HL-60/S4 treated with retinoic acid at 250 ng/mL for 4 days and 3 days (cell line): Measurements from ENCODE around the gene ATXN1.

Source experiments
- in situ Hi-C: fragments of 300-500 bp; cut with MboI; formaldehyde crosslinking; loops from 2 replicates; pipeline ENCODE4 v1.7.0; 2022; ENCODE audit warnings: low sequenced_read_pairs

Gene ATXN1

DNA sequence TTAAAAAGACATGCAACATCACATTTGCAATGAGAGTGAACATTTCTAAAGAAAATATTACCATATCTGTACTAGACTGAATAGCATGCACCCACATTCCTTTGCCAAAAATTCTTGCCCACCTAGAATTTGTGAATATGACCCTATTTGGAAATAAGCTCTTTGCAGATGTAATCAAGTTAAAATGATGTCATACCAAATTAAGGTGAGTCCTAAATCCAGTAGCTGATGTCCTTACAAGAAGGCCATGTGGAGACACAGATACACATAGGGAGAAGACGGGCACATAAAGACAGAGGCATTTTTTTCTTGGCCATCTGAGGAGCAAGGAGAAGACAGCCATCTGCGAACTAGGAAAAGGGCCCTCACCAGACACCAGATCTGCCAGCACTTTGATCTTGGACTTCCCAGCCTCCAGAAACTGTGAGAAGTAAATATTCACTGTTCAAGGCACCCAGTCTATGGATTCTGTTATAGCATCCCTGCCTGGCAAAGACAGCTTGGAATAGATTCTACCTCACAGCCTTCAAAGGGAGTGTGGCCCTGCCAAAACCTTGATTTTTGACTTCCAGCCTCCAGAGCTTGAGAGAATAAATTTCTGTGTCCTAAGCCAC is 22.8 kb upstream of the ATXN1 start:
- in situ Hi-C loops, result no loop called here

GRCh38 chr6:16783509-16783908 is 22.2 kb upstream of the ATXN1 start:
- in situ Hi-C loops, result no loop called here

GRCh38 chr6:16782278-16782677 is 21.0 kb upstream of the ATXN1 start:
- in situ Hi-C loops, result no loop called here

- in situ Hi-C loops, result no loop called here
Observed at GRCh38 chr6:16781348-16782169, 20.3 kb upstream of the ATXN1 start.

DNA sequence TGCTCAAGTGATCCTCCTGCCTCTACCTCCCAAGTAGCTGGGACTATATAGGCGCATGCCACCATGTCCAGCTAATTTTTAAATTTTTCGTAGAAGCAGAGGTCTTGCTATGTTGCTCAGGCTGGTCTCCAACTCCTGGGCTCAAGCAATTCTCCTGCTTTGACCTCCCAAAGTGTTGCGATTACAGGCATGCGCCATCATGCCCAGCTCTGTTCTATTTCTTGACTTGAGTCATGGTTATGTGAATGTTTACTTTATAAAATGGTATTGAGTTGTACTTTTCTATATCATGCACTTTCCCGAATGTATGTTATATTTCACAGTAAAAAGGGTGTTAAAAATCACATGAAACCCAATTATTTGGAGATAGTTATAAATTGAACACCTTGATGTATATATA is 17.3 kb upstream of the ATXN1 start:
- in situ Hi-C loops, result no loop called here

- in situ Hi-C loops, result no loop called here
Observed at GRCh38 chr6:16777794-16778193, 16.5 kb upstream of the ATXN1 start.

- in situ Hi-C loops, result no loop called here
Observed at GRCh38 chr6:16776394-16777017, 15.2 kb upstream of the ATXN1 start.

DNA sequence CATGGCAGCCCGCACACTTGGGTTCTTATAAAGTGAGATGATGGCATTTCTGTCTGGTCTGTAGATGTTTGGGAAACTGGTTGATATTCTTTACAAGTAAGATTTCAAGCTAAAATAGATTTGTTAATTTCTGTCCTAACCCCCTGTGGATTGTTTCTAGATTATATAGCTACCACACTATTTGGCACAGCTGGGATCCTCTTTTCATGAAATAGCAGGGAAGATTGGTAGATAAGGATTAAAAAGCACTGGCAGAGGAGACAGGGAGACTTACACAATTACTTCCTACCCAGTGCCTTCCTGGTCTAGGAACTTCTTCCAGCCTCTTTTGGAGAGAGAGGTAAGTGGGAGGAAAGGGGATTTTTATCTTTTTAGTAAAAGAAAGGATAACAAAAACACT is 13.2 kb upstream of the ATXN1 start:
- in situ Hi-C loops, result loop anchor here (25.0 kb wide), 2 partner anchors 262 to 437 kb away; no protein-coding TSS in a partner anchor

GRCh38 chr6:16773362-16773761 is 12.1 kb upstream of the ATXN1 start:
- in situ Hi-C loops, result loop anchor here (25.0 kb wide), 2 partner anchors 261 to 436 kb away; no protein-coding TSS in a partner anchor

GRCh38 chr6:16770701-16771569 is 9.7 kb upstream of the ATXN1 start:
- in situ Hi-C loops, result loop anchor here (25.0 kb wide), 2 partner anchors 259 to 434 kb away; no protein-coding TSS in a partner anchor

- in situ Hi-C loops, result loop anchor here (25.0 kb wide), 2 partner anchors 258 to 433 kb away; no protein-coding TSS in a partner anchor
Observed at GRCh38 chr6:16769986-16770376, 8.7 kb upstream of the ATXN1 start.

DNA sequence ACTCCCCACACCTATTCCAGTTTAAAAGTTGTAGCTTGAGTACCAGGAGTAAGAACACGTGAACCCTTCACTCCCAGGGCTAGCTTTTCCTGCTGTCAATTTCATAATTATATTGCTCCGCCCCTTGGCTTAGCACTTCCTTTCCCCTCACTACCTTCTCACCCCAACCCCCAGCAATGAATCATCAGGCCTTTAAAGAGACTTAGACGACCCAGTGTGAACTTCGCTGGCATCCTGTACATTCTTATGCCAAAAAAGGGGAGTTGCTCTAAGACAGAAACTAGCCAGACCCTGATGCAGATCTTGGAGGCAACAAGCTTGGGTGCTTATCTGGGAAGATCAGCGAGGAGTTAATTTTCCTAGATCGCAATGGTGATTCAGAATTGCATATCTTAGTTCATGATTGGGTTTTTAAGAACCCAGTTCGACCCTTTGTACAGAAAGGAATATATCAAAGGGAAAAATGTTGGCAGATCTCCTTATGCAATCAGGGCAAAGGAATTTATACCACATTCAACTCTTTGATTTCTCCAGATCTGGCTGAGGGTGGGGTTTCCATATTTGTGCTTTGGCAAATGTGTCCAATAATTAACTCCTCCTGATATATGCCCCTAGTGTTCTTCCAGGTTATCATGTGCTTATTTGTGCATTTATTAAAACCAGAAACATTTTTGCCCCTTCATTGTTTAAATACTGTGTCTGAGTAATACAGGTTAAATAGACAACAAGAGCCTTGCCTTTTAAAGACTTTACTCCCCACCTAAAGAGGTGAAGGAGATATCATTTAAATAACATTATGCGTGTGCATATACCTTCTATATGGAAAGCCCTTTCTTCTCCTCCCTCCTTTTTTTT is 8.1 kb upstream of the ATXN1 start:
- in situ Hi-C loops, result loop anchor here (25.0 kb wide), 2 partner anchors 257 to 432 kb away; no protein-coding TSS in a partner anchor

DNA sequence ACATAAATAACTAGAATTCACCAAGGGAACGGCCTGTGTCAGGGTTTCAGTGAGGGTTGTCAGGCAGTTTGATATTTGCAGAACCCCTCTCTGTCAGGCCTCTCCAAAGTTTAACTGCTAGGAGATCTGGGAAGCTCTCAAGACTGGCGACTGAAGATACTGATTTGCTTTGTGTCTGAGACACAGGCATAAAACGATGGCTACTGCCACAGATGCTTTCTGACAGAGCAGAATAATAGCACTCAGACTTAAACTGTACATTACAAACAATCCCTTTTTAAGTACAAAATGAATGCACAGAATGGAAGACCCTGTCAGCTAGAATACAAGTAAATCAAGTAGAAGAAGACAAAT is 7.2 kb upstream of the ATXN1 start:
- in situ Hi-C loops, result loop anchor here (25.0 kb wide), 2 partner anchors 256 to 431 kb away; no protein-coding TSS in a partner anchor

GRCh38 chr6:16767765-16768476 is 6.7 kb upstream of the ATXN1 start:
- in situ Hi-C loops, result loop anchor here (25.0 kb wide), 2 partner anchors 256 to 431 kb away; no protein-coding TSS in a partner anchor

GRCh38 chr6:16766836-16767745 is 5.8 kb upstream of the ATXN1 start:
- in situ Hi-C loops, result loop anchor here (25.0 kb wide), 2 partner anchors 255 to 430 kb away; no protein-coding TSS in a partner anchor

GRCh38 chr6:16766043-16766536 is 4.8 kb upstream of the ATXN1 start:
- in situ Hi-C loops, result loop anchor here (25.0 kb wide), 2 partner anchors 254 to 429 kb away; no protein-coding TSS in a partner anchor

GRCh38 chr6:16765235-16765634 is 4.0 kb upstream of the ATXN1 start:
- in situ Hi-C loops, result loop anchor here (25.0 kb wide), 2 partner anchors 253 to 428 kb away; no protein-coding TSS in a partner anchor
